T-cell (primary cell): ENCODE data around the gene TBC1D14. TPM values are rescaled to one million over a fixed set of nuclear protein-coding genes. Genes with fewer than 3 reads are reported as not detected.
A peak's percentile ranks its signal among the peaks of the same experiment; 100 is the strongest.

Experiments
- ATAC-seq, 4 experiments: fragments of 200-7000 bp in 3 of 4; fragments of 150-1000 bp in 1 of 4; cut with Tn5 transposase; replicated peaks in 1 of 4; 1 replicate in 3 of 4; 2 replicates in 1 of 4; pipeline ENCODE4 v1.10.0; 2021; ENCODE audit warnings: moderate library complexity in 3 of 4, mild to moderate bottlenecking in 2 of 4, moderate number of reproducible peaks in 1 of 4
- CTCF ChIA-PET, 2 donors: fragments of 300-600 bp; sonication (Branson Sonifier 250); formaldehyde crosslinking; loops; one replicate each; lab custom pipeline; 2022; ENCODE audit warnings: antibody characterized with exemption in 2 of 2; lab: Charles Lee
- POLR2A ChIA-PET, 2 donors: fragments of 300-600 bp; sonication (Branson Sonifier 250); formaldehyde crosslinking; loops; one replicate each; lab custom pipeline; 2022; ENCODE audit warnings: antibody characterized with exemption in 2 of 2; lab: Charles Lee
- DNase-seq, 35 experiments: peaks; one replicate each; pipeline versions ENCODE4 v3.0.0 to v3.0.0-alpha.2; 2013 to 2023
- H3K27ac ChIP-seq: one replicate; pipeline ENCODE4 v1.5.1; 2013; ENCODE audit warnings: low read length
- H3K27me3 ChIP-seq, 2 experiments: replicated peaks in 1 of 2; 1 replicate in 1 of 2; 2 replicates in 1 of 2; pipeline versions ENCODE4 v1.6.1 to v1.7.0; 2013; ENCODE audit warnings: low read length in 1 of 2, mixed read lengths in 1 of 2; ENCODE audit not compliant: control insufficient read depth in 2 of 2, insufficient read depth in 2 of 2; ENCODE audit errors: extremely low read depth in 1 of 2
- H3K36me3 ChIP-seq, 2 donors: 1 replicate in 1 of 2; 2 replicates in 1 of 2; pipeline versions ENCODE4 v1.6.1 to v1.7.0; 2013; ENCODE audit warnings: low read length in 1 of 2; ENCODE audit not compliant: control insufficient read depth in 2 of 2, insufficient read depth in 1 of 2; ENCODE audit errors: extremely low read depth in 1 of 2
- H3K4me1 ChIP-seq, 2 experiments: 1 replicate in 1 of 2; 2 replicates in 1 of 2; pipeline versions ENCODE4 v1.6.1 to v1.7.0; 2013; ENCODE audit warnings: low read length in 2 of 2, mixed read lengths in 1 of 2; ENCODE audit not compliant: insufficient read depth in 2 of 2, control insufficient read depth in 1 of 2; ENCODE audit errors: extremely low read depth in 1 of 2
- H3K4me3 ChIP-seq, 2 donors: 1 replicate in 1 of 2; 2 replicates in 1 of 2; pipeline versions ENCODE4 v1.5.1 to v1.7.0; 2013; ENCODE audit warnings: mild to moderate bottlenecking in 2 of 2, low read length in 1 of 2, moderate library complexity in 1 of 2; ENCODE audit not compliant: control insufficient read depth in 1 of 2; ENCODE audit errors: extremely low read depth in 1 of 2
- H3K9me3 ChIP-seq: 2 replicates; pipeline ENCODE4 v1.7.0; 2013
- H3K27ac Mint-ChIP-seq, 2 donors: one replicate each; pipeline ENCODE4 v1.8.0; 2020 to 2021; ENCODE audit warnings: mild to moderate bottlenecking in 2 of 2, mixed read lengths in 2 of 2
- H3K27me3 Mint-ChIP-seq, 2 donors: one replicate each; pipeline ENCODE4 v1.8.0; 2021 to 2022; ENCODE audit warnings: mixed read lengths in 2 of 2
- H3K36me3 Mint-ChIP-seq: one replicate; pipeline ENCODE4 v1.8.0; 2021; ENCODE audit warnings: mixed read lengths
- H3K4me1 Mint-ChIP-seq, 3 donors: one replicate each; pipeline ENCODE4 v1.8.0; 2020 to 2022; ENCODE audit warnings: mixed read lengths in 3 of 3, mild to moderate bottlenecking in 1 of 3
- H3K4me3 Mint-ChIP-seq, 3 donors: one replicate each; pipeline ENCODE4 v1.8.0; 2020 to 2022; ENCODE audit warnings: mild to moderate bottlenecking in 3 of 3, mixed read lengths in 3 of 3, moderate library complexity in 3 of 3
- H3K9me3 Mint-ChIP-seq, 3 donors: one replicate each; pipeline ENCODE4 v1.8.0; 2020 to 2022; ENCODE audit warnings: mixed read lengths in 3 of 3
- WGBS: methylation state at CpG from one replicate; pipeline ENCODE4 v1.1.5; 2013; ENCODE audit warnings: missing lambda C conversion rate; ENCODE audit not compliant: insufficient coverage; 5-methylcytosine and 5-hydroxymethylcytosine counted together
- total RNA-seq, 35 experiments: library from RNA in 6 of 35; stranded (reverse) in 6 of 35; fragments of 120-200 nt in 1 of 35; gene quantifications; one replicate each; pipeline versions ENCODE4 v1.2.1 to v1.2.4 and lab custom pipeline; 2013 to 2026

Gene TBC1D14
- total RNA-seq, 5 donors from 2014 or later (not counting 1 experiment from before 2014, with no cell fraction given) = 44.2 to 73.8 (median 62.3) TPM

GRCh38 chr4:6914448-6914847 is 4.8 kb downstream of the TBC1D14 start:
- H3K27me3 Mint-ChIP-seq = no peaks in the 10 kb centered on the region
- no peaks in the 10 kb centered on the region for H3K36me3 Mint-ChIP-seq
- Histone ChIP-seq H3K27me3 (no peaks in the 10 kb centered on the region), H3K36me3 (no peaks in the 10 kb centered on the region), H3K9me3 (no peaks in the 10 kb centered on the region), H3K4me1 (peaks cover 32 to 85% of the 10 kb centered on the region in 2 experiments), H3K4me3 (no peak overlapping the region), H3K27ac (no peak overlapping the region)
- DNase-seq (no peak), ATAC-seq (no peak)
- H3K4me1 Mint-ChIP-seq = peaks cover 78 to 88% (median 81%) of the 10 kb centered on the region in 3 donors
- POLR2A ChIA-PET = interaction anchor here in 1 of 2 donors (0.6 kb wide), 1 partner anchor 26 kb away, joined by 3 read pairs; no protein-coding TSS in a partner anchor
- H3K27ac Mint-ChIP-seq = peak overlapping the region; percentile 66 to 93
- no peaks in the 10 kb centered on the region for H3K9me3 Mint-ChIP-seq
- no peak overlapping the region for H3K4me3 Mint-ChIP-seq
- CTCF ChIA-PET = interaction anchor here in 1 of 2 donors (0.5 to 0.7 kb wide), 3 partner anchors 10 to 240 kb away, joined by 3 read pairs; no protein-coding TSS in a partner anchor
- WGBS = 100% methylated on average over 5 of the region's 9 CpGs

- CTCF ChIA-PET = interaction anchor here (0.5 to 0.6 kb wide), 2 partner anchors 22 to 139 kb away, joined by 3 to 4 read pairs; no protein-coding TSS in a partner anchor
- H3K27me3 ChIP-seq = no peaks in the 10 kb centered on the region
- WGBS = 93% methylated on average over 9 of the region's 18 CpGs
- no peaks in the 10 kb centered on the region for H3K9me3 ChIP-seq
- H3K4me1 Mint-ChIP-seq = peaks cover 85 to 96% (median 85%) of the 10 kb centered on the region in 3 donors
- no peak overlapping the region for H3K27ac ChIP-seq
- no peak for ATAC-seq
- no peaks in the 10 kb centered on the region for H3K36me3 ChIP-seq
- no peak overlapping the region for H3K4me3 ChIP-seq
- H3K27me3 Mint-ChIP-seq = no peaks in the 10 kb centered on the region
- POLR2A ChIA-PET = interaction anchor here (0.6 to 0.7 kb wide), 4 partner anchors 9 to 72 kb away, joined by 3 to 5 read pairs (median 3); no protein-coding TSS in a partner anchor
- peak overlapping the region in 2 of 3 donors; percentile 39 to 81 for H3K4me3 Mint-ChIP-seq
- H3K27ac Mint-ChIP-seq = peak overlapping the region; percentile 93 to 97
- no peaks in the 10 kb centered on the region for H3K9me3 Mint-ChIP-seq
- H3K36me3 Mint-ChIP-seq = no peaks in the 10 kb centered on the region
- H3K4me1 ChIP-seq = peaks cover 32 to 86% of the 10 kb centered on the region in 2 experiments
- DNase-seq = no peak
Observed at GRCh38 chr4:6915041-6916005, 5.7 kb downstream of the TBC1D14 start.

- H3K36me3 Mint-ChIP-seq = no peaks in the 10 kb centered on the region
- ATAC-seq (no peak), DNase-seq (no peak)
- Histone ChIP-seq H3K27me3 (no peaks in the 10 kb centered on the region), H3K4me3 (peak overlapping the region in 1 of 2 donors; percentile 6), H3K36me3 (no peaks in the 10 kb centered on the region), H3K4me1 (peaks cover 30 to 86% of the 10 kb centered on the region in 2 experiments), H3K9me3 (no peaks in the 10 kb centered on the region), H3K27ac (peak overlapping the region; percentile 81)
- H3K27me3 Mint-ChIP-seq = no peaks in the 10 kb centered on the region
- peaks cover 84 to 94% (median 85%) of the 10 kb centered on the region in 3 donors for H3K4me1 Mint-ChIP-seq
- POLR2A ChIA-PET = interaction anchor here (0.6 to 0.7 kb wide), 4 partner anchors 10 to 71 kb away, joined by 3 to 5 read pairs (median 3); no protein-coding TSS in a partner anchor
- peak overlapping the region; percentile 34 to 81 (median 51) for H3K4me3 Mint-ChIP-seq
- CTCF ChIA-PET = interaction anchor here in 1 of 2 donors (0.6 kb wide), 1 partner anchor 140 kb away, joined by 4 read pairs; no protein-coding TSS in a partner anchor
- H3K9me3 Mint-ChIP-seq = no peaks in the 10 kb centered on the region
- H3K27ac Mint-ChIP-seq = peak overlapping the region; percentile 93 to 97
- 85% methylated on average over 8 of the region's 12 CpGs for WGBS
Observed at GRCh38 chr4:6916069-6916586, 6.5 kb downstream of the TBC1D14 start.

GRCh38 chr4:6916587-6917460 is 7.2 kb downstream of the TBC1D14 start:
- Histone ChIP-seq H3K36me3 (no peaks in the 10 kb centered on the region), H3K27me3 (no peaks in the 10 kb centered on the region), H3K9me3 (no peaks in the 10 kb centered on the region), H3K4me3 (peak overlapping the region in 1 of 2 donors; percentile 6), H3K4me1 (peaks cover 28 to 83% of the 10 kb centered on the region in 2 experiments), H3K27ac (peak overlapping the region; percentile 81)
- ChIA-PET CTCF (interaction anchor here in 1 of 2 donors (0.9 kb wide), 1 partner anchor 194 kb away, joined by 3 read pairs; no protein-coding TSS in a partner anchor), POLR2A (interaction anchor here (0.6 kb wide), 3 partner anchors 10 to 82 kb away, joined by 3 to 4 read pairs (median 3); no protein-coding TSS in a partner anchor)
- 26% methylated on average over 6 of the region's 15 CpGs for WGBS
- H3K27me3 Mint-ChIP-seq = no peaks in the 10 kb centered on the region
- ATAC-seq (peak; percentile 55 to 85 (median 82)), DNase-seq (peak in 25 of 35 experiments; percentile 19 to 74 (median 40))
- H3K9me3 Mint-ChIP-seq = no peaks in the 10 kb centered on the region
- peaks cover 77 to 88% (median 79%) of the 10 kb centered on the region in 3 donors for H3K4me1 Mint-ChIP-seq
- peak overlapping the region; percentile 93 to 97 for H3K27ac Mint-ChIP-seq
- H3K36me3 Mint-ChIP-seq = no peaks in the 10 kb centered on the region
- peak overlapping the region; percentile 34 to 81 (median 51) for H3K4me3 Mint-ChIP-seq

GRCh38 chr4:6917461-6918271 is 8.0 kb downstream of the TBC1D14 start:
- peak overlapping the region; percentile 81 for H3K27ac ChIP-seq
- no peaks in the 10 kb centered on the region for H3K36me3 ChIP-seq
- Mint-ChIP-seq H3K36me3 (no peaks in the 10 kb centered on the region), H3K4me1 (peaks cover 81 to 90% (median 82%) of the 10 kb centered on the region in 3 donors), H3K4me3 (peak overlapping the region; percentile 51 to 81 (median 51)), H3K27ac (peak overlapping the region; percentile 93 to 97), H3K27me3 (no peaks in the 10 kb centered on the region), H3K9me3 (no peaks in the 10 kb centered on the region)
- H3K4me1 ChIP-seq = peaks cover 26 to 75% of the 10 kb centered on the region in 2 experiments
- DNase-seq (peak in 29 of 35 experiments; percentile 19 to 61 (median 35)), ATAC-seq (peak in 2 of 4 experiments; percentile 28 to 48)
- CTCF ChIA-PET = interaction anchor here (0.7 to 1.1 kb wide), 3 partner anchors 25 to 243 kb away, joined by 3 to 4 read pairs (median 3); no protein-coding TSS in a partner anchor
- no peaks in the 10 kb centered on the region for H3K9me3 ChIP-seq
- peak overlapping the region in 1 of 2 donors; percentile 18 for H3K4me3 ChIP-seq
- H3K27me3 ChIP-seq = no peaks in the 10 kb centered on the region
- POLR2A ChIA-PET = interaction anchor here (0.6 kb wide), 4 partner anchors 9 to 202 kb away, joined by 3 to 4 read pairs (median 4); partner anchors contain the start of gene BLOC1S4 (in 1 of the 2)
- 58% methylated on average over 9 of the region's 18 CpGs for WGBS
